SHP77 (cell line): Measurements from ENCODE around the gene BNIP1.

Experiments used
- DNase-seq, 2 experiments: peaks; one replicate each; lab custom pipeline; 2025; lab: John Stamatoyannopoulos, UW

The BNIP1 gene

GRCh38 chr5:173165177-173166016, 21.1 kb downstream of the BNIP1 start:
- DNase-seq, result no peak

GRCh38 chr5:173172166-173172565, 27.8 kb downstream of the BNIP1 start:
- DNase-seq, result no peak

- DNase-seq, result no peak
Measured at GRCh38 chr5:173175523-173175922, 31.2 kb downstream of the BNIP1 start.

GRCh38 chr5:173178369-173178910, 34.1 kb downstream of the BNIP1 start:
- DNase-seq, result peak in 1 of 2 experiments; percentile 19

- no peak for DNase-seq
Measured at GRCh38 chr5:173180331-173180730, 36.0 kb downstream of the BNIP1 start.

- peak in 1 of 2 experiments; percentile 34 for DNase-seq
Measured at GRCh38 chr5:173187054-173187743, 42.9 kb downstream of the BNIP1 start.

GRCh38 chr5:173188280-173188679, 43.9 kb downstream of the BNIP1 start:
- no peak for DNase-seq

- no peak for DNase-seq
Measured at GRCh38 chr5:173191015-173191414, 46.7 kb downstream of the BNIP1 start.

GRCh38 chr5:173191561-173191960, 47.2 kb downstream of the BNIP1 start:
- DNase-seq, result no peak

- DNase-seq, result no peak
Measured at GRCh38 chr5:173192561-173192960, 48.2 kb downstream of the BNIP1 start.

- DNase-seq, result no peak
Measured at GRCh38 chr5:173196133-173196952, 52.0 kb downstream of the BNIP1 start.

GRCh38 chr5:173197375-173197891, 53.1 kb downstream of the BNIP1 start:
- no peak for DNase-seq

GRCh38 chr5:173198049-173198448, 53.7 kb downstream of the BNIP1 start:
- no peak for DNase-seq

- no peak for DNase-seq
Measured at GRCh38 chr5:173200356-173200755, 56.0 kb downstream of the BNIP1 start.

GRCh38 chr5:173201636-173202265, 57.4 kb downstream of the BNIP1 start:
- DNase-seq, result peak in 1 of 2 experiments; percentile 21

GRCh38 chr5:173202266-173202875, 58.0 kb downstream of the BNIP1 start:
- DNase-seq, result no peak

GRCh38 chr5:173204185-173204979, 60.1 kb downstream of the BNIP1 start:
- DNase-seq, result peak in 1 of 2 experiments; percentile 14

GRCh38 chr5:173205916-173206315, 61.6 kb downstream of the BNIP1 start:
- DNase-seq, result no peak

- no peak for DNase-seq
Measured at GRCh38 chr5:173208296-173208695, 64.0 kb downstream of the BNIP1 start.

GRCh38 chr5:173210877-173211276, 66.5 kb downstream of the BNIP1 start:
- no peak for DNase-seq
